Right lobe of liver (tissue), 4 donors: Measurements from ENCODE around the gene SPCS2.

Experiments used
- POLR2A ChIP-seq: fragments of 450-650 bp; IDR thresholded peaks from one replicate; pipeline ENCODE4 v1.6.1; 2017; ENCODE audit warnings: antibody characterized with exemption, mild to moderate bottlenecking
- TF ChIP-seq, protein P1 (sequence below), 4 donors: fragments of 200-600 bp in 3 of 4; fragments of 450-650 bp in 1 of 4; IDR thresholded peaks; one replicate each; pipeline versions ENCODE4 v1.5.1 to v1.8.0; 2016 to 2022; ENCODE audit warnings: antibody characterized with exemption in 4 of 4, mild to moderate bottlenecking in 2 of 4
- donor health status: DM: no; HTN: no; CAD: no.
- donor health status: DM: no; HTN: no; CAD: no.
- donor health status: DM: no; HTN: yes; CAD: no.

DNA sequence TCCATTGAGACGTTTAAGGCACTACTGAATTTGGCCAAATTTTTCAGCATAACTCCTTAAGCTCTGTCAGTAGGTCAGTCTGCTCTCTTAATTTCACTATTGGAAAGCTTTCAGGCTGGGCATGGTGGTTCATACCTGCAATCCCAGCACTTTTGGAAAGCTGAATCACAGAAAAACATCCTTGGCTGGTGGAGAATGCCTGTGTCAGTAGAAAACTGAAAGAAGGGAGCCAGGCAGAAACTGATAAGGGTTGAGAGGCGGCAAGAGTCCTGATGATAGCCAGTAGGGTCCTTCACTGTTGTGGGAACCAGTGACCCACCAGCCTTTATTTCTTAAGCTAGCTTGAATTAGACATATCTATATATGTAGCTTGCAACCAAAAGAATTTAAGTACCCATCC lies 62.3 kb downstream of the SPCS2 start:
- TF ChIP-seq, protein P1, sequence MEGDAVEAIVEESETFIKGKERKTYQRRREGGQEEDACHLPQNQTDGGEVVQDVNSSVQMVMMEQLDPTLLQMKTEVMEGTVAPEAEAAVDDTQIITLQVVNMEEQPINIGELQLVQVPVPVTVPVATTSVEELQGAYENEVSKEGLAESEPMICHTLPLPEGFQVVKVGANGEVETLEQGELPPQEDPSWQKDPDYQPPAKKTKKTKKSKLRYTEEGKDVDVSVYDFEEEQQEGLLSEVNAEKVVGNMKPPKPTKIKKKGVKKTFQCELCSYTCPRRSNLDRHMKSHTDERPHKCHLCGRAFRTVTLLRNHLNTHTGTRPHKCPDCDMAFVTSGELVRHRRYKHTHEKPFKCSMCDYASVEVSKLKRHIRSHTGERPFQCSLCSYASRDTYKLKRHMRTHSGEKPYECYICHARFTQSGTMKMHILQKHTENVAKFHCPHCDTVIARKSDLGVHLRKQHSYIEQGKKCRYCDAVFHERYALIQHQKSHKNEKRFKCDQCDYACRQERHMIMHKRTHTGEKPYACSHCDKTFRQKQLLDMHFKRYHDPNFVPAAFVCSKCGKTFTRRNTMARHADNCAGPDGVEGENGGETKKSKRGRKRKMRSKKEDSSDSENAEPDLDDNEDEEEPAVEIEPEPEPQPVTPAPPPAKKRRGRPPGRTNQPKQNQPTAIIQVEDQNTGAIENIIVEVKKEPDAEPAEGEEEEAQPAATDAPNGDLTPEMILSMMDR (IDR thresholded peaks at IDR 0.05): no peak
- TF ChIP-seq POLR2A: no peak
